Hepatocyte (in vitro differentiated cells): ENCODE measurements around the gene GRAP2. TPM values are rescaled to one million over a fixed set of nuclear protein-coding genes. Genes with fewer than 3 reads are reported as not detected.
"Not testable (repeated sequence)": the region's sequence is repeated elsewhere in the genome, so short reads cannot be mapped to it uniquely, and the experiment has no call there.

Experiments
- DNase-seq: peaks from one replicate; pipeline ENCODE4 v3.0.0-alpha.2; 2016; ENCODE audit warnings: low spot score
- H2AFZ ChIP-seq: fragments of 200-600 bp; sonication (generic); 2 replicates; pipeline ENCODE4 v1.6.0; 2016; ENCODE audit warnings: antibody characterized with exemption, mild to moderate bottlenecking
- H3K27ac ChIP-seq: fragments of 200-600 bp; sonication (generic); 2 replicates; pipeline ENCODE4 v1.5.1; 2016; ENCODE audit warnings: mild to moderate bottlenecking
- H3K27me3 ChIP-seq: fragments of 200-600 bp; sonication (generic); 2 replicates; pipeline ENCODE4 v1.6.1; 2016
- H3K36me3 ChIP-seq: fragments of 200-600 bp; sonication (generic); replicated peaks from 2 replicates; pipeline ENCODE4 v1.5.1; 2016; ENCODE audit warnings: low read depth; ENCODE audit not compliant: insufficient read depth
- H3K4me1 ChIP-seq: fragments of 200-600 bp; sonication (generic); 2 replicates; pipeline ENCODE4 v1.5.1; 2016; ENCODE audit warnings: mild to moderate bottlenecking, moderate library complexity; ENCODE audit not compliant: insufficient read depth
- H3K4me2 ChIP-seq: fragments of 200-600 bp; sonication (generic); 2 replicates; pipeline ENCODE4 v1.6.0; 2016
- H3K4me3 ChIP-seq: fragments of 200-600 bp; sonication (generic); 2 replicates; pipeline ENCODE4 v1.5.1; 2016; ENCODE audit warnings: mild to moderate bottlenecking
- H3K79me2 ChIP-seq: fragments of 200-600 bp; sonication (generic); 2 replicates; pipeline ENCODE4 v1.6.0; 2017; ENCODE audit warnings: mild to moderate bottlenecking
- H3K9me2 ChIP-seq: fragments of 200-600 bp; sonication (generic); replicated peaks from 2 replicates; pipeline ENCODE4 v1.6.0; 2017; ENCODE audit warnings: mild to moderate bottlenecking; ENCODE audit not compliant: insufficient read depth
- H3K9me3 ChIP-seq: fragments of 200-600 bp; sonication (generic); 2 replicates; pipeline ENCODE4 v1.5.1; 2016; ENCODE audit warnings: low read depth, mild to moderate bottlenecking
- H4K20me1 ChIP-seq: fragments of 200-600 bp; sonication (generic); 2 replicates; pipeline ENCODE4 v1.6.0; 2016; ENCODE audit warnings: mild to moderate bottlenecking; ENCODE audit not compliant: insufficient read depth, poor library complexity, severe bottlenecking
- CTCF ChIP-seq: fragments of 200-600 bp; sonication (generic); IDR thresholded peaks from 2 replicates; pipeline ENCODE4 v1.5.1; 2016; ENCODE audit warnings: antibody characterized with exemption, mild to moderate bottlenecking; ENCODE audit not compliant: poor library complexity
- EZH2 ChIP-seq: fragments of 200-600 bp; sonication (generic); IDR thresholded peaks from 2 replicates; pipeline ENCODE4 v1.6.1; 2016; ENCODE audit warnings: antibody characterized with exemption, mild to moderate bottlenecking, borderline replicate concordance
- EZH2phosphoT487 ChIP-seq: fragments of 200-600 bp; sonication (generic); IDR thresholded peaks from one replicate; pipeline ENCODE4 v1.6.1; 2018; ENCODE audit warnings: antibody characterized with exemption, mild to moderate bottlenecking, low read depth, moderate library complexity; ENCODE audit not compliant: unreplicated experiment, severe bottlenecking
- WGBS: methylation state at CpG from one replicate; pipeline ENCODE4 v1.1.6; 2016; ENCODE audit warnings: low lambda C conversion rate; ENCODE audit errors: missing lambda C conversion rate; 5-methylcytosine and 5-hydroxymethylcytosine counted together
- polyA plus RNA-seq: library from polyadenylated mRNA; unstranded; fragments of >200 nt; fragmentation: Nextera tagmentation; extraction: Ambion mirVana; gene quantifications from 2 replicates; pipeline ENCODE4 v1.2.1, GENCODE V29; 2016
- total RNA-seq: library from RNA; depleted of rRNA; stranded (reverse); fragments of >200 nt; gene quantifications from 2 replicates; pipeline ENCODE4 v1.2.3, GENCODE V29; 2014

The GRAP2 gene
- total and polyA plus RNA-seq, 2 experiments from 2014 or later: 0.51 TPM; not detected in 1

GRCh38 chr22:39896313-39896996 lies 4.4 kb upstream of the GRAP2 start:
- no peaks in the 10 kb centered on the region for H4K20me1 ChIP-seq
- H3K79me2 ChIP-seq: no peaks in the 10 kb centered on the region
- no peak overlapping the region for H3K4me2 ChIP-seq
- H3K9me2 ChIP-seq: no peaks in the 10 kb centered on the region
- WGBS: 95% methylated on average over 6 of the region's 6 CpGs
- peaks cover 19% of the 10 kb centered on the region for H3K27me3 ChIP-seq
- no peak overlapping the region for H2AFZ ChIP-seq
- no peaks in the 10 kb centered on the region for H3K9me3 ChIP-seq
- H3K4me1 ChIP-seq: no peaks in the 10 kb centered on the region
- DNase-seq: no peak
- no peak for TF ChIP-seq EZH2phosphoT487
- no peak overlapping the region for H3K4me3 ChIP-seq
- H3K27ac ChIP-seq: no peak overlapping the region
- no peaks in the 10 kb centered on the region for H3K36me3 ChIP-seq

GRCh38 chr22:39897841-39898240 lies 3.0 kb upstream of the GRAP2 start:
- no peak overlapping the region for H3K4me2 ChIP-seq
- H3K27me3 ChIP-seq: peaks cover 31% of the 10 kb centered on the region
- no peak for DNase-seq
- no peaks in the 10 kb centered on the region for H3K36me3 ChIP-seq
- no peak overlapping the region for H2AFZ ChIP-seq
- 90% methylated on average over 3 of the region's 3 CpGs for WGBS
- H3K4me3 ChIP-seq: no peak overlapping the region
- no peaks in the 10 kb centered on the region for H3K9me2 ChIP-seq
- TF ChIP-seq CTCF (no peak), EZH2 (no peak), EZH2phosphoT487 (no peak)
- H3K9me3 ChIP-seq: no peaks in the 10 kb centered on the region
- no peaks in the 10 kb centered on the region for H3K4me1 ChIP-seq
- no peaks in the 10 kb centered on the region for H4K20me1 ChIP-seq
- H3K79me2 ChIP-seq: no peaks in the 10 kb centered on the region
- H3K27ac ChIP-seq: no peak overlapping the region

- TF ChIP-seq EZH2phosphoT487 (no peak), EZH2 (no peak), CTCF (no peak)
- H3K79me2 ChIP-seq: no peaks in the 10 kb centered on the region
- no peaks in the 10 kb centered on the region for H3K36me3 ChIP-seq
- H3K9me2 ChIP-seq: no peaks in the 10 kb centered on the region
- peaks cover 31% of the 10 kb centered on the region for H3K27me3 ChIP-seq
- H3K4me1 ChIP-seq: no peaks in the 10 kb centered on the region
- no peaks in the 10 kb centered on the region for H4K20me1 ChIP-seq
- no peak overlapping the region for H2AFZ ChIP-seq
- H3K9me3 ChIP-seq: no peaks in the 10 kb centered on the region
- DNase-seq: no peak
- 89% methylated on average over 2 of the region's 2 CpGs for WGBS
- no peak overlapping the region for H3K4me2 ChIP-seq
- no peak overlapping the region for H3K4me3 ChIP-seq
- no peak overlapping the region for H3K27ac ChIP-seq
These were observed 1.9 kb upstream of the GRAP2 start for GRCh38 chr22:39898997-39899396.

GRCh38 chr22:39901565-39902146 lies 772 bp downstream of the GRAP2 start:
- Histone ChIP-seq H3K4me3 (no peak overlapping the region), H3K27me3 (peaks cover 27% of the 10 kb centered on the region), H2AFZ (no peak overlapping the region), H4K20me1 (no peaks in the 10 kb centered on the region), H3K4me1 (no peaks in the 10 kb centered on the region), H3K79me2 (no peaks in the 10 kb centered on the region), H3K27ac (no peak overlapping the region), H3K9me3 (no peaks in the 10 kb centered on the region), H3K36me3 (no peaks in the 10 kb centered on the region), H3K9me2 (no peaks in the 10 kb centered on the region), H3K4me2 (no peak overlapping the region)
- TF ChIP-seq EZH2phosphoT487: no peak
- no peak for TF ChIP-seq EZH2
- no peak for TF ChIP-seq CTCF
- no peak for DNase-seq
- 85% methylated on average over 8 of the region's 8 CpGs for WGBS

- H3K79me2 ChIP-seq, H4K20me1 ChIP-seq, DNase-seq, H3K9me2 ChIP-seq, H3K9me3 ChIP-seq, H2AFZ ChIP-seq, H3K36me3 ChIP-seq, H3K4me3 ChIP-seq, H3K27ac ChIP-seq, H3K4me2 ChIP-seq, H3K4me1 ChIP-seq: not testable (repeated sequence)
- 92% methylated on average over 10 of the region's 10 CpGs for WGBS
- H3K27me3 ChIP-seq: peaks cover 20% of the 10 kb centered on the region
These were observed 3.1 kb downstream of the GRAP2 start for GRCh38 chr22:39904024-39904423.
